ENCODE measurements around the gene MYCBP2.

MYCBP2 gene

GRCh38 chr13:77114271-77114670, 212.6 kb downstream of the MYCBP2 start (continued):
- no peak for TF ChIP-seq ZNF239 (tag by site-specific recombination; IDR thresholded peaks at IDR 0.05)
- no peak for TF ChIP-seq ZBTB11 (tag by site-specific recombination; conservative IDR thresholded peaks at IDR 0.05; ENCODE audit: low read depth)
- no peak for TF ChIP-seq ZNF747 (tag by site-specific recombination; IDR thresholded peaks at IDR 0.05)
- TF ChIP-seq ZNF518A (tag by site-specific recombination; conservative IDR thresholded peaks at IDR 0.05; ENCODE audit: low read depth) = no peak
- no peak for TF ChIP-seq GLIS1 (tag by site-specific recombination; IDR thresholded peaks at IDR 0.05)
- TF ChIP-seq ZNF146 (tag by site-specific recombination; IDR thresholded peaks at IDR 0.05) = no peak
- no peak for TF ChIP-seq ZNF202 (tag by site-specific recombination; IDR thresholded peaks at IDR 0.05; ENCODE audit: borderline replicate concordance)

- Histone ChIP-seq H3K9me3 (ENCODE audit: control insufficient read depth, insufficient read depth, low read depth, low read length) (no peaks in the 10 kb centered on the region), H3K4me3 (ENCODE audit: low read depth, low read length) (no peak overlapping the region), H3K27ac (ENCODE audit: extremely low read depth, low read depth, low read length) (no peak overlapping the region), H3K36me3 (ENCODE audit: control insufficient read depth in 2 of 2, insufficient read depth in 1 of 2, low read length in 2 of 2) (peaks cover 0 to 21% of the 10 kb centered on the region in 2 experiments; a peak in 1 of 3 replicates), H3K4me1 (ENCODE audit: control insufficient read depth, insufficient read depth, low read length) (no peaks in the 10 kb centered on the region)
- ChIA-PET CTCF (no interaction called here), POLR2A (no interaction called here)
- TF ChIP-seq ZNF660 (tag by site-specific recombination; IDR thresholded peaks at IDR 0.05) (no peak), WT1 (tag by site-specific recombination; IDR thresholded peaks at IDR 0.05) (no peak), ZNF449 (tag by site-specific recombination; IDR thresholded peaks at IDR 0.05) (no peak), ZNF114 (tag by site-specific recombination; IDR thresholded peaks at IDR 0.05) (no peak), ZNF48 (tag by site-specific recombination; IDR thresholded peaks at IDR 0.05) (no peak), ZNF677 (tag by site-specific recombination; IDR thresholded peaks at IDR 0.05) (no peak), REST (tag by site-specific recombination; IDR thresholded peaks at IDR 0.05) (no peak), ZNF473 (tag by site-specific recombination; IDR thresholded peaks at IDR 0.05) (no peak), ZNF221 (tag by site-specific recombination; IDR thresholded peaks at IDR 0.05; ENCODE audit: borderline replicate concordance) (no peak), ZNF596 (tag by site-specific recombination; IDR thresholded peaks at IDR 0.05) (no peak), ZNF112 (tag by site-specific recombination; IDR thresholded peaks at IDR 0.05) (no peak), ZNF560 (tag by site-specific recombination; IDR thresholded peaks at IDR 0.05; ENCODE audit: borderline replicate concordance) (no peak), ZNF280C (tag by site-specific recombination; IDR thresholded peaks at IDR 0.05) (no peak)
These were observed 213.4 kb downstream of the MYCBP2 start for GRCh38 chr13:77113496-77113895.

Data from HEK293 (cell line).